GM12878 (cell line): ENCODE measurements around the gene SLITRK1. TPM values are rescaled to one million over a fixed set of nuclear protein-coding genes. Genes with fewer than 3 reads are reported as not detected.

ENCODE experiments used
- ATAC-seq: fragments of 200-7000 bp; cut with Tn5 transposase; 3 replicates; pipeline ENCODE4 v1.9.1; 2020; ENCODE audit warnings: mild to moderate bottlenecking, moderate library complexity
- BruUV-seq: library from RNA; stranded (reverse); fragments of 400-500 nt; replicated peaks from 2 replicates; lab custom pipeline; 2021; lab: Mats Ljungman, UMichigan
- CTCF ChIA-PET: fragments of 300-600 bp; sonication (Branson Sonifier 250); formaldehyde crosslinking; extraction: SDS; loops from one replicate; lab custom pipeline; 2021; ENCODE audit warnings: inconsistent platforms; lab: Yijun Ruan, JAX
- POLR2A ChIA-PET: fragments of 350-600 bp; formaldehyde crosslinking; extraction: SDS; loops from one replicate; lab custom pipeline; 2021; ENCODE audit warnings: inconsistent platforms; lab: Charles Lee
- RAD21 ChIA-PET: fragments of 300-600 bp; sonication (Branson Sonifier 250); formaldehyde crosslinking; loops from one replicate; lab custom pipeline; 2023; ENCODE audit warnings: antibody characterized with exemption; ENCODE audit not compliant: unreplicated experiment; lab: Charles Lee
- SMC1A ChIA-PET: fragments of 300-600 bp; sonication (Branson Sonifier 250); formaldehyde crosslinking; loops from one replicate; lab custom pipeline; 2023; ENCODE audit not compliant: unreplicated experiment, uncharacterized antibody; lab: Charles Lee
- DNase-seq: peaks from one replicate; pipeline ENCODE4 v3.0.0-alpha.2; 2011; ENCODE audit warnings: low read depth, low spot score
- FAIRE-seq: peaks from 3 replicates; lab custom pipeline; 2011; peaks lifted over from hg19 to GRCh38; lab: Jason Lieb, UNC
- H2AFZ ChIP-seq: 2 replicates; pipeline ENCODE4 v1.6.0; 2011; ENCODE audit warnings: low read depth, low read length, control low read depth; ENCODE audit not compliant: control insufficient read depth
- H3K27ac ChIP-seq: 2 replicates; pipeline ENCODE4 v1.5.1; 2011; ENCODE audit warnings: control low read depth; ENCODE audit not compliant: control insufficient read depth, insufficient read depth
- H3K27me3 ChIP-seq, 2 experiments: replicated peaks in 1 of 2; 2 replicates each; pipeline versions ENCODE4 v1.6.0 to v1.6.1; 2011; ENCODE audit warnings: low read length in 1 of 2; ENCODE audit not compliant: control insufficient read depth in 2 of 2, insufficient read depth in 2 of 2
- H3K36me3 ChIP-seq, 2 experiments: 2 replicates each; pipeline ENCODE4 v1.5.1; 2011; ENCODE audit warnings: low read length in 1 of 2; ENCODE audit not compliant: control insufficient read depth in 2 of 2, insufficient read depth in 2 of 2
- H3K4me1 ChIP-seq: 2 replicates; pipeline ENCODE4 v1.6.1; 2011; ENCODE audit warnings: mild to moderate bottlenecking, low read length, moderate library complexity, mixed read lengths; ENCODE audit not compliant: control insufficient read depth, insufficient read depth
- H3K4me2 ChIP-seq: 2 replicates; pipeline ENCODE4 v1.6.0; 2011; ENCODE audit warnings: control low read depth; ENCODE audit not compliant: control insufficient read depth, insufficient read depth
- H3K4me3 ChIP-seq: fragments of 200-600 bp; sonication (generic); 2 replicates; pipeline ENCODE4 v1.5.1; 2016
- H3K79me2 ChIP-seq: 2 replicates; pipeline ENCODE4 v1.6.0; 2011; ENCODE audit warnings: low read length; ENCODE audit not compliant: control insufficient read depth, insufficient read depth
- H3K9ac ChIP-seq: 2 replicates; pipeline ENCODE4 v1.8.0; 2011; ENCODE audit warnings: low read length, control low read depth, mixed read lengths; ENCODE audit not compliant: control insufficient read depth, insufficient read depth
- H3K9me3 ChIP-seq: replicated peaks from 3 replicates; pipeline ENCODE4 v1.5.1; 2011; ENCODE audit warnings: mild to moderate bottlenecking, low read length; ENCODE audit not compliant: control insufficient read depth, insufficient read depth
- H4K20me1 ChIP-seq: 2 replicates; pipeline ENCODE4 v1.6.0; 2011; ENCODE audit not compliant: control insufficient read depth, insufficient read depth
- EED ChIP-seq: sonication (generic); IDR thresholded peaks from 2 replicates; pipeline ENCODE4 v1.6.1; 2016; ENCODE audit warnings: antibody characterized with exemption, low read depth
- EZH2 ChIP-seq: IDR thresholded peaks from 2 replicates; pipeline ENCODE4 v1.6.1; 2012; ENCODE audit warnings: low read depth, mild to moderate bottlenecking, control low read depth, inconsistent platforms, low read length, borderline replicate concordance; ENCODE audit not compliant: control insufficient read depth
- HCFC1 ChIP-seq: fragments of 150-350 bp; IDR thresholded peaks from 2 replicates; pipeline ENCODE4 v1.6.1; 2014; ENCODE audit warnings: low read length
- IKZF2 ChIP-seq, 2 experiments: fragments of 450-650 bp; IDR thresholded peaks; 2 replicates each; pipeline ENCODE4 v1.6.1; 2017; ENCODE audit warnings: mild to moderate bottlenecking in 2 of 2, moderate library complexity in 2 of 2
- MYB ChIP-seq: fragments of 150-350 bp; IDR thresholded peaks from 2 replicates; pipeline ENCODE4 v1.6.1; 2014; ENCODE audit warnings: mild to moderate bottlenecking, low read depth, low read length, borderline replicate concordance
- NFYA ChIP-seq: IDR thresholded peaks from 2 replicates; pipeline ENCODE4 v1.6.1; 2011; ENCODE audit warnings: low read depth, mild to moderate bottlenecking, low read length, improper control_type of control experiment, borderline replicate concordance
- NFYB ChIP-seq: IDR thresholded peaks from 2 replicates; pipeline ENCODE4 v1.6.1; 2011; ENCODE audit warnings: low read depth, mild to moderate bottlenecking, low read length, improper control_type of control experiment, moderate library complexity; ENCODE audit not compliant: insufficient read depth
- POLR2A ChIP-seq: IDR thresholded peaks from 2 replicates; pipeline ENCODE4 v1.6.1; 2011; ENCODE audit warnings: low read depth, mild to moderate bottlenecking, low read length
- RAD21 ChIP-seq: IDR thresholded peaks from 2 replicates; pipeline ENCODE4 v1.6.1; 2011; ENCODE audit warnings: mild to moderate bottlenecking, low read depth, low read length, moderate library complexity; ENCODE audit not compliant: insufficient read depth
- SMARCA5 ChIP-seq: fragments of 450-650 bp; IDR thresholded peaks from 2 replicates; pipeline ENCODE4 v1.6.1; 2017; ENCODE audit warnings: mild to moderate bottlenecking
- SREBF1 ChIP-seq: IDR thresholded peaks from 2 replicates; pipeline ENCODE4 v1.6.1; 2012; ENCODE audit warnings: mild to moderate bottlenecking, low read length
- STAT1 ChIP-seq: fragments of 450-650 bp; conservative IDR thresholded peaks from 2 replicates; pipeline ENCODE4 v1.6.1; 2014; ENCODE audit warnings: antibody characterized with exemption, mild to moderate bottlenecking
- YY1 ChIP-seq: IDR thresholded peaks from 2 replicates; pipeline ENCODE4 v1.6.1; 2011; ENCODE audit warnings: low read depth, mild to moderate bottlenecking, low read length
- WGBS: methylation state at CpG from one replicate; pipeline ENCODE4 v1.1.6; 2016; ENCODE audit warnings: low lambda C conversion rate; ENCODE audit not compliant: insufficient replicate concordance, insufficient coverage; ENCODE audit errors: missing lambda C conversion rate; 5-methylcytosine and 5-hydroxymethylcytosine counted together
- in situ Hi-C: fragments of 300-500 bp; cut with MboI; formaldehyde crosslinking; loops from 9 replicates; pipeline ENCODE4 v1.14.3; 2018; ENCODE audit warnings: mixed read lengths
- intact Hi-C: fragments of 100-400 bp; cut with micrococcal nuclease; formaldehyde crosslinking; loops from one replicate; pipeline ENCODE4 v1.14.2; 2022; ENCODE audit not compliant: unreplicated experiment
- polyA plus RNA-seq, 11 experiments: library from polyadenylated mRNA; depleted of rRNA in 4 of 11; unstranded in 6 of 11; stranded (reverse) in 5 of 11; fragments of >200 nt; fragmentation: Nextera tagmentation in 4 of 11; fragmentation: Illumina TruSeq in 1 of 11; extraction: Ambion mirVana in 4 of 11; extraction: Trizol in 1 of 11; gene quantifications; 1 replicate in 1 of 11; 2 replicates in 10 of 11; pipeline versions ENCODE4 v1.2.1 to v1.2.3, GENCODE V29; 2011 to 2016; ENCODE audit warnings: inconsistent platforms in 2 of 11, missing spikeins in 2 of 11, low read depth in 1 of 11
- total RNA-seq, 4 experiments: library from RNA; depleted of rRNA in 3 of 4; stranded (reverse); fragments of >200 nt in 3 of 4; fragmentation: Illumina TruSeq in 1 of 4; extraction: Trizol in 1 of 4; gene quantifications; 2 replicates each; pipeline versions ENCODE4 v1.2.1 to v1.2.3, GENCODE V29; 2013 to 2021
- TF ChIP-seq, protein P1 (sequence below): fragments of 450-650 bp; IDR thresholded peaks from 2 replicates; pipeline ENCODE4 v1.6.1; 2018; ENCODE audit warnings: borderline replicate concordance, mild to moderate bottlenecking; ENCODE audit not compliant: partially characterized antibody
- TF ChIP-seq, protein P2 (sequence below): fragments of 450-650 bp; IDR thresholded peaks from 2 replicates; pipeline ENCODE4 v1.6.1; 2017; ENCODE audit warnings: low read depth, mild to moderate bottlenecking, moderate library complexity

Gene SLITRK1
- total and polyA plus RNA-seq, 10 of the 15 experiments (the other 5 are each of a cell fraction or from before 2014, with no cell fraction given), result 0.03 to 0.78 (median 0.26) TPM

DNA sequence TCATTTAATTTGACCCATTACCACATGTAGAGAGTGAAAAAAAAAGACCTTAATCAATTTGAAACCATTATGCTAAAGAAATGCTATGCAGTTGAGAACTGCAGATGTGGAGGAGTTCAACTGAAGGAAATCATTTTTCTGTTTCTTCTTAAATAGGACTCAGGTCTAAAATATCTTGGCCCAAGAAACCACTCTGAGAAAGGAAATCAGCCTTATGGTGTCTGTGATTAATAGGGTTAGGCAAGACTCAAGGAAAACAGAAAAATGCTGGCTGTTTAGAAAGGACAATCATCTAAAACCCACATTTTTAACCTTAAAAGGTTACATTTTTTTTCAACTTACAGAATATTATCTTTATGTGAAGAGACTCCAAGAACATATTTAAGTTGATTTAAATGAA, 1.9 kb upstream of the SLITRK1 start:
- H4K20me1 ChIP-seq, result no peaks in the 10 kb centered on the region
- no peak overlapping the region for H3K4me3 ChIP-seq
- BruUV-seq, result no TSS peak
- H3K27me3 ChIP-seq, result no peaks in the 10 kb centered on the region
- no peaks in the 10 kb centered on the region for H3K4me1 ChIP-seq
- peaks cover 2% of the 10 kb centered on the region; the same call in 1 of the 3 replicates for H3K9me3 ChIP-seq
- RAD21 ChIA-PET, result no interaction called here
- POLR2A ChIA-PET, result no interaction called here
- no peak overlapping the region for H3K27ac ChIP-seq
- no peak for FAIRE-seq
- H2AFZ ChIP-seq, result no peak overlapping the region
- H3K79me2 ChIP-seq, result no peaks in the 10 kb centered on the region
- DNase-seq, result no peak
- no peak for ATAC-seq
- SMC1A ChIA-PET, result no interaction called here
- H3K36me3 ChIP-seq, result no peaks in the 10 kb centered on the region
- intact Hi-C loops (no loop called here), in situ Hi-C loops (no loop called here)
- CTCF ChIA-PET, result no interaction called here
- TF ChIP-seq RAD21 (no peak), IKZF2 (IDR thresholded peaks at IDR 0.05) (no peak), SMARCA5 (no peak), STAT1 (no peak), SREBF1 (no peak)
- TF ChIP-seq, protein P1, sequence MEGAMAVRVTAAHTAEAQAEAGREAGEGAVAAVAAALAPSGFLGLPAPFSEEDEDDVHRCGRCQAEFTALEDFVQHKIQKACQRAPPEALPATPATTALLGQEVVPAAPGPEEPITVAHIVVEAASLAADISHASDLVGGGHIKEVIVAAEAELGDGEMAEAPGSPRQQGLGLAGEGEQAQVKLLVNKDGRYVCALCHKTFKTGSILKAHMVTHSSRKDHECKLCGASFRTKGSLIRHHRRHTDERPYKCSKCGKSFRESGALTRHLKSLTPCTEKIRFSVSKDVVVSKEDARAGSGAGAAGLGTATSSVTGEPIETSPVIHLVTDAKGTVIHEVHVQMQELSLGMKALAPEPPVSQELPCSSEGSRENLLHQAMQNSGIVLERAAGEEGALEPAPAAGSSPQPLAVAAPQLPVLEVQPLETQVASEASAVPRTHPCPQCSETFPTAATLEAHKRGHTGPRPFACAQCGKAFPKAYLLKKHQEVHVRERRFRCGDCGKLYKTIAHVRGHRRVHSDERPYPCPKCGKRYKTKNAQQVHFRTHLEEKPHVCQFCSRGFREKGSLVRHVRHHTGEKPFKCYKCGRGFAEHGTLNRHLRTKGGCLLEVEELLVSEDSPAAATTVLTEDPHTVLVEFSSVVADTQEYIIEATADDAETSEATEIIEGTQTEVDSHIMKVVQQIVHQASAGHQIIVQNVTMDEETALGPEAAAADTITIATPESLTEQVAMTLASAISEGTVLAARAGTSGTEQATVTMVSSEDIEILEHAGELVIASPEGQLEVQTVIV, result no peak
- H3K9ac ChIP-seq, result no peak overlapping the region
- H3K4me2 ChIP-seq, result no peak overlapping the region

DNA sequence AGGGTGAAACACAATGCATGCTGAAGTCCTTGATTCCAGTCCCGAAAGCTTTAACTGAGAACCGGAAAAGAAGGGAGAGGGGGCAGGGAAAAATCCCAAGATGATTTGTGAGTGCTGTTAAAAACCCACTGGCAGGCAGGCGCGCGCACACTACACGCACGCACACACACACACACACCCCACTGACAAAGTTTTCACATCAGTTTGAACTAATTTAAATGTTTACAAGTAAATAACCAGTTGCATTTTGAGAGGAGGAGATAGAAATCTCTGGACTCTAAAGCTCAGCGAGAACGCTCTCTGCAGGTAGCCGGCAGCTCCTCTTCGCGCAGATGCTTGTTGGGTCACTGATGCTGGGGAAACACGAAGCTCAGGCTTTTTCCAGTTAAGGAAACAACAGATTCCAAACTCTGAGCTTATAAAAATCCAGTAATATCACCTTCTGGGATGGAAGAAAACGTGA, 818 bp upstream of the SLITRK1 start:
- no TSS peak for BruUV-seq
- WGBS, result 63% methylated on average over 14 of the region's 14 CpGs
- intact Hi-C loops (no loop called here), in situ Hi-C loops (no loop called here)
- no peak overlapping the region for H3K4me2 ChIP-seq
- FAIRE-seq, result no peak
- no peak overlapping the region for H3K4me3 ChIP-seq
- ATAC-seq, result no peak
- ChIA-PET CTCF (interaction anchor here (0.7 kb wide), 1 partner anchor 530 kb away, joined by 3 read pairs; no protein-coding TSS in a partner anchor), RAD21 (no interaction called here), POLR2A (no interaction called here), SMC1A (no interaction called here)
- no peaks in the 10 kb centered on the region for H3K27me3 ChIP-seq
- no peak overlapping the region for H3K9ac ChIP-seq
- no peaks in the 10 kb centered on the region for H3K36me3 ChIP-seq
- H3K9me3 ChIP-seq, result peaks cover 2% of the 10 kb centered on the region; the same call in 1 of the 3 replicates
- no peaks in the 10 kb centered on the region for H3K79me2 ChIP-seq
- H3K4me1 ChIP-seq, result no peaks in the 10 kb centered on the region
- DNase-seq, result no peak
- H4K20me1 ChIP-seq, result no peaks in the 10 kb centered on the region
- H2AFZ ChIP-seq, result no peak overlapping the region
- no peak overlapping the region for H3K27ac ChIP-seq
- TF ChIP-seq EZH2 (no peak), NFYA (no peak), YY1 (no peak), NFYB (no peak), HCFC1 (no peak), EED (no peak), POLR2A (no peak), MYB (no peak)
- TF ChIP-seq, protein P2, sequence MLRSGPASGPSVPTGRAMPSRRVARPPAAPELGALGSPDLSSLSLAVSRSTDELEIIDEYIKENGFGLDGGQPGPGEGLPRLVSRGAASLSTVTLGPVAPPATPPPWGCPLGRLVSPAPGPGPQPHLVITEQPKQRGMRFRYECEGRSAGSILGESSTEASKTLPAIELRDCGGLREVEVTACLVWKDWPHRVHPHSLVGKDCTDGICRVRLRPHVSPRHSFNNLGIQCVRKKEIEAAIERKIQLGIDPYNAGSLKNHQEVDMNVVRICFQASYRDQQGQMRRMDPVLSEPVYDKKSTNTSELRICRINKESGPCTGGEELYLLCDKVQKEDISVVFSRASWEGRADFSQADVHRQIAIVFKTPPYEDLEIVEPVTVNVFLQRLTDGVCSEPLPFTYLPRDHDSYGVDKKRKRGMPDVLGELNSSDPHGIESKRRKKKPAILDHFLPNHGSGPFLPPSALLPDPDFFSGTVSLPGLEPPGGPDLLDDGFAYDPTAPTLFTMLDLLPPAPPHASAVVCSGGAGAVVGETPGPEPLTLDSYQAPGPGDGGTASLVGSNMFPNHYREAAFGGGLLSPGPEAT, result no peak
